ENCODE measurements around the gene TSSC4.

Gene TSSC4

GRCh38 chr11:2369896-2370295 is 30.7 kb upstream of the TSSC4 start:
- no peak for DNase-seq

- no peak for DNase-seq
Measured at GRCh38 chr11:2374456-2375201, 25.9 kb upstream of the TSSC4 start.

GRCh38 chr11:2375341-2375853 is 25.2 kb upstream of the TSSC4 start:
- DNase-seq, result no peak

- DNase-seq, result no peak
Measured at GRCh38 chr11:2375964-2376551, 24.5 kb upstream of the TSSC4 start.

- peak; percentile 35 for DNase-seq
Measured at GRCh38 chr11:2376751-2377451, 23.6 kb upstream of the TSSC4 start, which contains the start of gene CD81. TSS of gene CD81 (plus strand) at chr11:2377310. CDS start at chr11:2377550, 240 bp downstream.

- DNase-seq, result peak; percentile 51
Measured at GRCh38 chr11:2377511-2378443, 22.8 kb upstream of the TSSC4 start.

GRCh38 chr11:2378527-2379210 is 21.9 kb upstream of the TSSC4 start:
- peak; percentile 70 for DNase-seq

- no peak for DNase-seq
Measured at GRCh38 chr11:2379466-2380174, 20.9 kb upstream of the TSSC4 start.

- no peak for DNase-seq
Measured at GRCh38 chr11:2380396-2380795, 20.2 kb upstream of the TSSC4 start.

- no peak for DNase-seq
Measured at GRCh38 chr11:2380807-2381350, 19.7 kb upstream of the TSSC4 start.

GRCh38 chr11:2381494-2382128 is 18.9 kb upstream of the TSSC4 start:
- no peak for DNase-seq

- DNase-seq, result no peak
Measured at GRCh38 chr11:2382129-2382517, 18.4 kb upstream of the TSSC4 start.

GRCh38 chr11:2382936-2383851 is 17.4 kb upstream of the TSSC4 start:
- peak; percentile 37 for DNase-seq

GRCh38 chr11:2383852-2384804 is 16.4 kb upstream of the TSSC4 start:
- DNase-seq, result no peak

- DNase-seq, result no peak
Measured at GRCh38 chr11:2385156-2386151, 15.1 kb upstream of the TSSC4 start.

GRCh38 chr11:2386591-2386990 is 14.0 kb upstream of the TSSC4 start:
- DNase-seq, result no peak
